Neural cell (in vitro differentiated cells): ENCODE data around the gene TACC2.

Experiments used
- CTCF ChIP-seq: fragments of 450-650 bp; IDR thresholded peaks from 2 replicates; pipeline ENCODE4 v1.5.1; 2014; ENCODE audit warnings: antibody characterized with exemption, mild to moderate bottlenecking, moderate library complexity; ENCODE audit not compliant: poor library complexity, severe bottlenecking
- EP300 ChIP-seq: fragments of 450-650 bp; conservative IDR thresholded peaks from 2 replicates; pipeline ENCODE4 v1.6.1; 2014; ENCODE audit warnings: antibody characterized with exemption, mild to moderate bottlenecking, moderate library complexity; ENCODE audit not compliant: poor library complexity, severe bottlenecking
- EZH2 ChIP-seq: fragments of 200-600, 300-800 bp; shearing (Covaris generic), sonication (generic); IDR thresholded peaks from 2 replicates; pipeline ENCODE4 v1.6.1; 2014; ENCODE audit warnings: antibody characterized with exemption, low read length, borderline replicate concordance, mild to moderate bottlenecking; ENCODE audit not compliant: insufficient read depth, poor library complexity, severe bottlenecking
- MXI1 ChIP-seq: fragments of 450-650 bp; conservative IDR thresholded peaks from 2 replicates; pipeline ENCODE4 v1.6.1; 2014; ENCODE audit warnings: antibody characterized with exemption, mild to moderate bottlenecking; ENCODE audit not compliant: poor library complexity, severe bottlenecking
- POLR2AphosphoS5 ChIP-seq: IDR thresholded peaks from 2 replicates; pipeline ENCODE4 v1.6.1; 2012
- RAD21 ChIP-seq: fragments of 450-650 bp; conservative IDR thresholded peaks from 2 replicates; pipeline ENCODE4 v1.6.1; 2014; ENCODE audit warnings: antibody characterized with exemption, mild to moderate bottlenecking, moderate library complexity
- REST ChIP-seq: IDR thresholded peaks from 2 replicates; pipeline ENCODE4 v1.6.1; 2012; ENCODE audit warnings: borderline replicate concordance
- SMC3 ChIP-seq: fragments of 450-650 bp; conservative IDR thresholded peaks from 2 replicates; pipeline ENCODE4 v1.6.1; 2014; ENCODE audit warnings: antibody characterized with exemption, mild to moderate bottlenecking, moderate library complexity; ENCODE audit not compliant: poor library complexity
- TAF1 ChIP-seq: IDR thresholded peaks from 2 replicates; pipeline ENCODE4 v1.6.1; 2012; ENCODE audit warnings: low read depth

- TF ChIP-seq RAD21, result no peak
- no peak for TF ChIP-seq CTCF
- no peak for TF ChIP-seq EP300
- no peak for TF ChIP-seq TAF1
- no peak for TF ChIP-seq SMC3
- TF ChIP-seq POLR2AphosphoS5, result no peak
- TF ChIP-seq MXI1, result no peak
- no peak for TF ChIP-seq REST
- no peak for TF ChIP-seq EZH2
Measured at GRCh38 chr10:122232769-122233168, 243.8 kb downstream of the TACC2 start.
